Measurements from ENCODE around the gene TAS1R1.

DNA sequence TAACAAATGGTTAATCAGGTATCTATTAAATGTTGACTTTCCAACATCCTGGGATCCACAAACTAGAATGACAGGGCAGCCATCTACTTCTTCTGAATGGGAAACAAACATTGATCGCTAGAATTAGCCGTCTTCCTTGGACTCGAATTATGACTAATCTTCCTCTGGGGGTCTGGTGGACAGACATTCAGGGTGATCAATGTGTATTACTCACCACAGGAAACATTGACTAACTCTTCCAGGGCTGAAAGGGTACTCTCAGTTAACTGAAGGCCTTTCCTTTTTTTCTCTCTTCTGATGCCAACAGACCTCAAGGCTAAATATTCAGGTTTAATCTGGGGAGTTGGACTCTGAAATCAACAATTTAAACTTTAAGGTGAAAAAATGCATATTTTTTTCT is 10.3 kb upstream of the TAS1R1 start:
- TF ChIP-seq, protein P1, sequence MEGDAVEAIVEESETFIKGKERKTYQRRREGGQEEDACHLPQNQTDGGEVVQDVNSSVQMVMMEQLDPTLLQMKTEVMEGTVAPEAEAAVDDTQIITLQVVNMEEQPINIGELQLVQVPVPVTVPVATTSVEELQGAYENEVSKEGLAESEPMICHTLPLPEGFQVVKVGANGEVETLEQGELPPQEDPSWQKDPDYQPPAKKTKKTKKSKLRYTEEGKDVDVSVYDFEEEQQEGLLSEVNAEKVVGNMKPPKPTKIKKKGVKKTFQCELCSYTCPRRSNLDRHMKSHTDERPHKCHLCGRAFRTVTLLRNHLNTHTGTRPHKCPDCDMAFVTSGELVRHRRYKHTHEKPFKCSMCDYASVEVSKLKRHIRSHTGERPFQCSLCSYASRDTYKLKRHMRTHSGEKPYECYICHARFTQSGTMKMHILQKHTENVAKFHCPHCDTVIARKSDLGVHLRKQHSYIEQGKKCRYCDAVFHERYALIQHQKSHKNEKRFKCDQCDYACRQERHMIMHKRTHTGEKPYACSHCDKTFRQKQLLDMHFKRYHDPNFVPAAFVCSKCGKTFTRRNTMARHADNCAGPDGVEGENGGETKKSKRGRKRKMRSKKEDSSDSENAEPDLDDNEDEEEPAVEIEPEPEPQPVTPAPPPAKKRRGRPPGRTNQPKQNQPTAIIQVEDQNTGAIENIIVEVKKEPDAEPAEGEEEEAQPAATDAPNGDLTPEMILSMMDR (IDR thresholded peaks at IDR 0.05), result no peak
- TF ChIP-seq POLR2A (IDR thresholded peaks at IDR 0.05), result no peak

All from breast epithelium (tissue), 3 donors.